OCI-LY7 (cell line): ENCODE results near the gene DNAJC28. TPM values are rescaled to one million over a fixed set of nuclear protein-coding genes. Genes with fewer than 3 reads are reported as not detected.

Experiments used
- BruUV-seq: library from RNA; stranded (reverse); fragments of 400-500 nt; replicated peaks from 2 replicates; lab custom pipeline; 2021; lab: Mats Ljungman, UMichigan
- CTCF ChIA-PET: fragments of 300-600 bp; sonication (Branson Sonifier 250); formaldehyde crosslinking; loops from one replicate; lab custom pipeline; 2022; ENCODE audit warnings: antibody characterized with exemption; ENCODE audit not compliant: unreplicated experiment; lab: Charles Lee
- POLR2A ChIA-PET: fragments of 300-600 bp; sonication (Branson Sonifier 250); formaldehyde crosslinking; loops from one replicate; lab custom pipeline; 2022; ENCODE audit warnings: antibody characterized with exemption; lab: Charles Lee
- DNase-seq: peaks from one replicate; pipeline ENCODE4 v3.0.0-alpha.2; 2015; ENCODE audit warnings: low spot score
- H2AFZ ChIP-seq: fragments of 200-600 bp; sonication (generic), shearing (Covaris generic); 2 replicates; pipeline ENCODE4 v1.6.1; 2014; ENCODE audit warnings: mild to moderate bottlenecking, antibody characterized with exemption, low read length, moderate library complexity
- H3K27ac ChIP-seq: fragments of 200-600 bp; sonication (generic); 2 replicates; pipeline ENCODE4 v1.5.1; 2014; ENCODE audit warnings: mixed run types, low read depth, mild to moderate bottlenecking, moderate library complexity, low read length, inconsistent platforms; ENCODE audit not compliant: poor library complexity, severe bottlenecking
- H3K36me3 ChIP-seq: fragments of 200-600 bp; sonication (generic); 2 replicates; pipeline ENCODE4 v1.6.1; 2014; ENCODE audit warnings: mild to moderate bottlenecking, antibody characterized with exemption, low read length, moderate library complexity, mixed read lengths; ENCODE audit not compliant: insufficient read depth
- H3K4me1 ChIP-seq: fragments of 200-600 bp; sonication (generic); 2 replicates; pipeline ENCODE4 v1.5.1; 2014; ENCODE audit warnings: mild to moderate bottlenecking, low read length; ENCODE audit not compliant: insufficient read depth, poor library complexity, severe bottlenecking
- H3K4me2 ChIP-seq: fragments of 200-600 bp; sonication (generic); 2 replicates; pipeline ENCODE4 v1.6.1; 2014; ENCODE audit warnings: mild to moderate bottlenecking, low read length
- H3K4me3 ChIP-seq: fragments of 200-600 bp; sonication (generic); 2 replicates; pipeline ENCODE4 v1.5.1; 2014; ENCODE audit warnings: mild to moderate bottlenecking, low read depth, low read length; ENCODE audit not compliant: poor library complexity, severe bottlenecking
- H3K79me2 ChIP-seq: fragments of 200-600 bp; sonication (generic); 2 replicates; pipeline ENCODE4 v1.6.1; 2016; ENCODE audit warnings: low read depth, mild to moderate bottlenecking, low read length, moderate library complexity, mixed read lengths; ENCODE audit not compliant: insufficient read depth
- H3K9me2 ChIP-seq: fragments of 200-600 bp; sonication (generic); 2 replicates; pipeline ENCODE4 v1.6.1; 2016; ENCODE audit warnings: mild to moderate bottlenecking, low read length, mixed read lengths; ENCODE audit not compliant: insufficient read depth
- H3K9me3 ChIP-seq: fragments of 200-600 bp; sonication (generic); 2 replicates; pipeline ENCODE4 v1.6.1; 2014; ENCODE audit warnings: mild to moderate bottlenecking, mixed run types, low read length, mixed read lengths
- H4K20me1 ChIP-seq: fragments of 200-600 bp; sonication (generic); 2 replicates; pipeline ENCODE4 v1.6.1; 2014; ENCODE audit warnings: mild to moderate bottlenecking, antibody characterized with exemption, low read length, moderate library complexity, mixed read lengths; ENCODE audit not compliant: insufficient read depth
- CTCF ChIP-seq: fragments of 200-600 bp; sonication (generic); conservative IDR thresholded peaks from 2 replicates; pipeline ENCODE4 v1.5.1; 2014; ENCODE audit warnings: mild to moderate bottlenecking, antibody characterized with exemption, low read length, moderate library complexity, mixed read lengths
- EZH2phosphoT487 ChIP-seq: fragments of 200-600 bp; sonication (generic); IDR thresholded peaks from 2 replicates; pipeline ENCODE4 v1.6.1; 2018; ENCODE audit warnings: low read depth, borderline replicate concordance, mild to moderate bottlenecking, mixed run types, antibody characterized with exemption, low read length, moderate library complexity, mixed read lengths
- intact Hi-C: fragments of 100-400 bp; cut with micrococcal nuclease; formaldehyde crosslinking; loops from one replicate; pipeline ENCODE4 v1.10.0; 2022; ENCODE audit not compliant: unreplicated experiment
- total RNA-seq, 2 experiments: library from RNA; depleted of rRNA in 1 of 2; stranded (reverse); fragments of >200 nt in 1 of 2; shearing (Covaris generic) in 1 of 2; gene quantifications; 2 replicates each; pipeline ENCODE4 v1.2.3, GENCODE V29; 2014 to 2022

The DNAJC28 gene
- total RNA-seq, 2 experiments from 2014 or later = 0.95 to 1.3 TPM

DNA sequence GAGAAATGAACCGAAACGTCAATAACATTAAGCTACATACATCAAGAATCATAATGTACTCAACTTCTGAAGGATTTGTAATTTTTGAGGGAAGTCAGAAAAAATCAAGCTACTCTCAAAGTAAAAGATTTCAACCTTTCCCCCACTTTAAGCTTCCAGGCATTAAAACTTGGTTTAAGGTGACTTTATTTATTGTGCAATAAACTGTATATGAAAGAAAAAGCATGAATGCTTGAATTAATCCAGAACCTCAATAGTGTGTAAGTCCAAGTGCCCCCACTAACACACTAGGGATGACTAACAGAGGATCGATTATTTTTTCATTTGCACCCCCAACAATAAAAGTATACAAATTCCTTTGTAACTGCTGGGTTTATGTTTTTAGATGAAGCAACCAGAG is 39.5 kb upstream of the DNAJC28 start:
- Histone ChIP-seq H2AFZ (no peak overlapping the region), H3K79me2 (0 out of 2 replicates have a peak, but pooled peaks cover 7% of the 10 kb centered on the region), H3K36me3 (peaks cover 98% of the 10 kb centered on the region), H3K4me2 (no peak overlapping the region), H3K9me2 (no peaks in the 10 kb centered on the region), H4K20me1 (no peaks in the 10 kb centered on the region), H3K9me3 (no peaks in the 10 kb centered on the region), H3K4me1 (no peaks in the 10 kb centered on the region), H3K4me3 (no peak overlapping the region), H3K27ac (no peak overlapping the region)
- no peak for DNase-seq
- no TSS peak for BruUV-seq
- no peak for TF ChIP-seq CTCF
- TF ChIP-seq EZH2phosphoT487 = no peak
- POLR2A ChIA-PET = interaction anchor here (0.5 to 1.3 kb wide), 5 partner anchors 11 to 52 kb away, joined by 3 to 4 read pairs (median 4); no protein-coding TSS in a partner anchor
- CTCF ChIA-PET = no interaction called here
- intact Hi-C loops = loop anchor here (2.0 kb wide), 1 partner anchor 28 kb away; no protein-coding TSS in a partner anchor

- no peaks in the 10 kb centered on the region for H3K4me1 ChIP-seq
- intact Hi-C loops = no loop called here
- H3K4me2 ChIP-seq = no peak overlapping the region
- no peaks in the 10 kb centered on the region for H3K9me2 ChIP-seq
- TF ChIP-seq CTCF (no peak), EZH2phosphoT487 (no peak)
- H4K20me1 ChIP-seq = no peaks in the 10 kb centered on the region
- no TSS peak for BruUV-seq
- no peaks in the 10 kb centered on the region for H3K79me2 ChIP-seq
- ChIA-PET CTCF (no interaction called here), POLR2A (interaction anchor here (0.5 to 1.0 kb wide), 2 partner anchors 14 to 31 kb away, joined by 3 read pairs; no protein-coding TSS in a partner anchor)
- DNase-seq = no peak
- peaks cover 94% of the 10 kb centered on the region for H3K36me3 ChIP-seq
- H3K9me3 ChIP-seq = no peaks in the 10 kb centered on the region
- no peak overlapping the region for H2AFZ ChIP-seq
- H3K4me3 ChIP-seq = no peak overlapping the region
- H3K27ac ChIP-seq = no peak overlapping the region
Observed at GRCh38 chr21:33522953-33523349, 31.4 kb upstream of the DNAJC28 start.

GRCh38 chr21:33522297-33522952 is 30.9 kb upstream of the DNAJC28 start:
- no TSS peak for BruUV-seq
- Histone ChIP-seq H2AFZ (no peak overlapping the region), H3K9me2 (no peaks in the 10 kb centered on the region), H3K27ac (no peak overlapping the region), H3K79me2 (no peaks in the 10 kb centered on the region), H3K36me3 (peaks cover 94% of the 10 kb centered on the region), H3K4me1 (no peaks in the 10 kb centered on the region), H3K9me3 (no peaks in the 10 kb centered on the region), H3K4me2 (no peak overlapping the region), H3K4me3 (no peak overlapping the region), H4K20me1 (no peaks in the 10 kb centered on the region)
- DNase-seq = no peak
- POLR2A ChIA-PET = interaction anchor here (1.0 kb wide), 1 partner anchor 13 kb away, joined by 3 read pairs; no protein-coding TSS in a partner anchor
- intact Hi-C loops = no loop called here
- TF ChIP-seq EZH2phosphoT487 (no peak), CTCF (no peak)
- CTCF ChIA-PET = no interaction called here
